NCI-H345 treated with DMSO at 0.1 percent for 48 hours (cell line): ENCODE measurements around the gene MYMX.
A peak's percentile ranks its signal among the peaks of the same experiment; 100 is the strongest.
"Not testable (repeated sequence)": the region's sequence is repeated elsewhere in the genome, so short reads cannot be mapped to it uniquely, and the experiment has no call there.

Experiments used
- DNase-seq: peaks from one replicate; lab custom pipeline; 2025; ENCODE audit not compliant: unreplicated experiment; lab: John Stamatoyannopoulos, UW

Gene MYMX

DNA sequence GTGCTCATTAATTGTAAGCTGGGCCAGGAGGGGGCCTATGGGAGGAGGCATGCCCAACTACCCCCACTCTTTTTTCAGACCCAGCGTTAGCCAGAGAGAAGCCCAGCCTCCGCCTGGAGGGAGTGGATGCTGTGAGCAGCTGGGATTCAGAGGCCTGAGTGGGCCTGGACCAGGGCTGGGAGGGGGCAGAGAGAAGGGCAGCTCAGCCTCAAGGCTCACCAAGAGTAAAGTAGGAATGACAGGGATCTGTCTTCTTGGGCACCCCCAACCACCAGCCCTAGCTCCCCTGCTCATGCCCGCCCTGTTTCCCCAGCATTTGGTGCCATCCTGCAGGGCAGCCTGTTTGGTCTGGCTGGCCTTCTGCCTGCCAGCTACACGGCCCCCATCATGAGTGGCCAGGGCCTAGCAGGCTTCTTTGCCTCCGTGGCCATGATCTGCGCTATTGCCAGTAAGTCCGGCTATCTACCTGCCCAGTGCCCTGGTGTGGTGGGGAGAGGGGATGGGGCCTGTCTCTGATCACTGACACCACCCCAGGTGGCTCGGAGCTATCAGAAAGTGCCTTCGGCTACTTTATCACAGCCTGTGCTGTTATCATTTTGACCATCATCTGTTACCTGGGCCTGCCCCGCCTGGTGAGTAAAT is 13.4 kb downstream of the MYMX start:
- DNase-seq: no peak

DNA sequence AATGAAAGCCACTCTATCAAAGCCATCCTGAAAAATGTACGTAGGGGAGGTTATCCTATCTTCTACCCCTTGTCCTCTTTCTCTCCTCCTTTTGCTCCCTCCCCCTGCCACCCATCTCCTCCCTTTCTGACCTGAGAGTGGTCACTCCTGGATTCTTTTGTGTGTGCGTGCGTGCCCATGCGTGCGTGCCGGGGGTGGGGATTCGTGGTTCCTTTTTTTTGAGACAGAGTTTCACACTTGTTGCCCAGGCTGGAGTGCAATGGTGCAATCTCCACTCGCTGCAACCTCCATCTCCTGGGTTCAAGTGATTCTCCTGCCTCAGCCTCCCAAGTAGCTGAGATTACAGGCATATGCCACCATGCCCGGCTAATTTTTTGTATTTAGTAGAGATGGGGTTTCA is 14.7 kb downstream of the MYMX start:
- not testable (repeated sequence) for DNase-seq

DNA sequence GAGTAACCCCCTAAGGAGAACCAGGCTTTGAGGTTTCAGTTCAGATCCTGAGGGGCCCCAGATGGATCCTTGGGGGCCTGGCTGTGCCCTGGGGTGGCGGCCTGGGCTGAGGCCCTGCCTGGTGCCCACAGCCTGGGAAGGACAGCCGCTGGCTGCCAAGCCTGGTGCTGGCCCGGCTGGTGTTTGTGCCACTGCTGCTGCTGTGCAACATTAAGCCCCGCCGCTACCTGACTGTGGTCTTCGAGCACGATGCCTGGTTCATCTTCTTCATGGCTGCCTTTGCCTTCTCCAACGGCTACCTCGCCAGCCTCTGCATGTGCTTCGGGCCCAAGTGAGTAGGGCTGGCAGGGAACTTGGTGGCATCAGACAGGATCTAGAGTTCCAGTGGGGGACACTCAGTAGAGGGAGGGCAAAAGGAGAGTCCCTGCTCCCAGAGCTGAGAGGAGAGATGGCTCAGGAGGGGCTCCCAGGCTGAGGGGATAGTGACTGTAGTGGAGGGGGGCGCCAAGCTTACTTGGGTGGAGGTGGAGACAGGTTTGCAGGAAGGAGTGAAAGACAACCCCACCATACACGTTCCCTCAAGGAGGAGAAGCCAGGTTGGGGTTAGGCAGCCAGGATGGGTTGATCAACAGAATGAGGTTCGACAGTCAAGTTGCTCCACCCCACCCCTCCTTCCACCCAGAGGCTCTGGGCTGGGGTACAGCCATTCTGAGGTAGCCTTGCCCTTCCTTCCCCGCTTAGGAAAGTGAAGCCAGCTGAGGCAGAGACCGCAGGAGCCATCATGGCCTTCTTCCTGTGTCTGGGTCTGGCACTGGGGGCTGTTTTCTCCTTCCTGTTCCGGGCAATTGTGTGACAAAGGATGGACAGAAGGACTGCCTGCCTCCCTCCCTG is 16.2 kb downstream of the MYMX start:
- no peak for DNase-seq

DNA sequence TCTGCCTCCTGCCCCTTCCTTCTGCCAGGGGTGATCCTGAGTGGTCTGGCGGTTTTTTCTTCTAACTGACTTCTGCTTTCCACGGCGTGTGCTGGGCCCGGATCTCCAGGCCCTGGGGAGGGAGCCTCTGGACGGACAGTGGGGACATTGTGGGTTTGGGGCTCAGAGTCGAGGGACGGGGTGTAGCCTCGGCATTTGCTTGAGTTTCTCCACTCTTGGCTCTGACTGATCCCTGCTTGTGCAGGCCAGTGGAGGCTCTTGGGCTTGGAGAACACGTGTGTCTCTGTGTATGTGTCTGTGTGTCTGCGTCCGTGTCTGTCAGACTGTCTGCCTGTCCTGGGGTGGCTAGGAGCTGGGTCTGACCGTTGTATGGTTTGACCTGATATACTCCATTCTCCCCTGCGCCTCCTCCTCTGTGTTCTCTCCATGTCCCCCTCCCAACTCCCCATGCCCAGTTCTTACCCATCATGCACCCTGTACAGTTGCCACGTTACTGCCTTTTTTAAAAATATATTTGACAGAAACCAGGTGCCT is 16.9 kb downstream of the MYMX start:
- DNase-seq: no peak

DNA sequence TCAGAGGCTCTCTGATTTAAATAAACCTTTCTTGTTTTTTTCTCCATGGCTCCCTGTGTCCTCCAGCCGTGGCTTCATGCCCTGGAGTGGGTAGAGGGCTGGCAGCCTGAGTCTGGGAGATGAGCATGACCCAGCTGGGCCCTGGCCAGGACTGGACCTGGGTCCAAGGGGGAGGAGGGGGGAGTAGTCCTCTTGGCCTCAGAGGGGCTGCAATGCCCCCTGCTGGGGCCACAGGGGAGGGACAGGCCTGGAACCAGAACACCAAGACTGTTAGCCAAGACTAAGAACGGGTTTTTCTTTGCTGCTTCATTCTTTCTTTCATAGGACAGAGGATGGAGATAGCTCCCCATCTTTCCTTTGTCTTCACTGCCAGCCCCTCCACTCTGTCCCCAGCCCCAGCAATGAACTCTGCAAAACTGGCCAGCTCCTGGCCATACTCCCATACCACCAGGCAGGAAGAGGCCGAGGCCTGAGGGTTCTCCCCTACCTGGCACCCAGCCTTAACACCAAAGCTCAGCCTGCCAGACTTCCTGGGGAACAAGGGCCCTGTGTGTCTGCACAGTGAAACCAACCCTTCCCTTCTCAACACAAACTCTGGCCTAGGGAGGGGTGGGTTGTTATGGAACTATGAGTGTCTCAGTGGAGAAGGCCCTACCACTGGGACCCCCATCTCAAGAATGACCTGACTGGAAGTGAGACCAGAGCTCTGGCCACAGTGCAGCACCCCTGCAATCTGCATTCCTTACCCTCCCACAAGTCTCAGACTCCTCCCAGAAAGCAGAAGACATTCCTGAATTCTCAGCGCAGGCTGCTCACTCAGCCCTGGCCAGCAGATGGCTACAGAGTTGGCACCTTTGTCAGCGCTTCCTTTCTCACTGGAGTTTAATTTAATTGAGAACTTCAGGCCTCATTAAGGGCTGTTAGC is 17.6 kb downstream of the MYMX start:
- DNase-seq: no peak

DNA sequence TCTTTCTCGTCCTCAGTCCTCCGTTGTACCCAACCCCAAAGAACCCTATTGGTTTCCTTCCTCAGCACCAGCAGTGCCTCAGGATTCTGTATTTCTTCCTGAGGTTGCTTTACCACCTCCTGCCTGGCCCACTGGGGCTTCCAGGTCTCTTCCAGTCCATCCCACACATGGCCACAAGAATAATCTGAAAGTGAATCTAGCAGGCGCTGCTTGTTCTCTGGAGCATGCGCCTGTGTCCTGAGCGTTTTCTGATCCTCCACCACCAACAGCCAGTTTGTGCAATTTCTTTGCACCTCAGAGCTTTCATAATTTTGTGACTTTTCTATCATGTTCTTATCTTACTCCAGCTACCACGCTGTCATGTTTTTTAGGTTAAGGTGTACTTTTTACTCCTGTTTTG is 18.5 kb downstream of the MYMX start:
- no peak for DNase-seq

DNA sequence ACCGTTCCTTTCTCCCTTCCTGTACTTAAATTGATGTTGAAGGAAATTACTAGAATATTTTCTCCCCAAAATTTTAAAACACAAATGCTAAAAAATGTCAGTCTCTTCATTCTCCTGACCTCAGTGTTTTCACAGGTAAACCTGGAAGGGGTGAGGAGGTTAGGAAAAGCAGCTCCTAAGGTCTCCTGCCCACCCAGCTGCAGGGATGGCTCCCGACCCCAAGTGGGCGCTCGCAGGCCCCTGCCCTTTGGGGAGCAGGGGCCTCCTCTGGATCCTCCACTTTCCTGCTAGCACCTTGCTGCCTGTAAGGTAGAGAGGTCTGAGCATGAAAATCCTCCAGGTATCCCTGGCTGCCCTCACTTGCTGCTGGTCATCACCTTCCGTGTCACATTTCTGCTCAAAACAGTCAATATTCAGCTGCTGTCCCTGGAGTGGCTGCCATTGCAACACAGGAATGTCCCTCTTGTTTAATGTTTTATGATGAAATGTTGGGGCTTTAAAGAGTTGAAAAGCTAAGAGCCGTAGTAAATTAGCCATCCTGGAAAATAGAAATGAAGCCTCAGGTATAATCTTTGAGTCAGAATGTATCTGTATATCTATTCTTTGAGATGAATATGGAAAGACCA is 19.3 kb downstream of the MYMX start:
- no peak for DNase-seq

DNA sequence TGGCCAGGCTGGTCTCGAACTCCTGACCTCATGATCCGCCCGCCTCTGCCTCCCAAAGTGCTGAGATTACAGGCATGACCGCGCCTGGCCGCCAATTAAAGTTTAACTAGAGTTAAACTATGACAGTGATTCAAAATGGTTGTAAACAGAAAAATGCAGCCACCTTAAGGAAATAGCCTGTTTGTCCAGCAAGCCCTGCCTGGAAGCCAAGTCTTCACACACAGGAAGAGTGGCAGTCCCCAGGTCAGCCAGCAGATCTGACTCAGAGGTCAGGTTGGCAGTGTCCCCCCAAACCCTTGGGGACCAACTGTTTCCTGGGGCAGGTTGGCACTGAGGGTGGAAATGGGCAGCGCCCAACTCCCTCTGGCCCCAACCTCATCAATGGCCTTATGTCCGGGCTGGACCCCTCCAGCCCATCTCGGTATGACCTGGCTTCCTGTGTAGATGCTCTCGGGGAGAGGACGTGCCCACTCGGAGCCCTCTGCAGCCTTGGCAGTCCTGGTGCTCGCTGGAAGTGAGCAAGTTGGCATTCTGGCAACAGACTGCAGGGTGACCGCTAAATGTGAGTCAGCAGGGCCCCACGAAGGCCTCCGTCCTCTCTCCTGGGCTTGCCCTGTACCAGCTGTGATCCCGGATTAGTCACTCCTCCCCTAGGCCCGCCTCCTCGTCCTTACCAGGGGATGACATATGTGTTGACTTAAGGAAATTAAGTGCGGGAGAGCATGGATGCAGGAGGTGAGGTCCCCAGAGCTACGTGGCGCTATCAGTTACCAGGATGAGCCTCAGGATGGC is 20.5 kb downstream of the MYMX start:
- DNase-seq: peak; percentile 66

DNA sequence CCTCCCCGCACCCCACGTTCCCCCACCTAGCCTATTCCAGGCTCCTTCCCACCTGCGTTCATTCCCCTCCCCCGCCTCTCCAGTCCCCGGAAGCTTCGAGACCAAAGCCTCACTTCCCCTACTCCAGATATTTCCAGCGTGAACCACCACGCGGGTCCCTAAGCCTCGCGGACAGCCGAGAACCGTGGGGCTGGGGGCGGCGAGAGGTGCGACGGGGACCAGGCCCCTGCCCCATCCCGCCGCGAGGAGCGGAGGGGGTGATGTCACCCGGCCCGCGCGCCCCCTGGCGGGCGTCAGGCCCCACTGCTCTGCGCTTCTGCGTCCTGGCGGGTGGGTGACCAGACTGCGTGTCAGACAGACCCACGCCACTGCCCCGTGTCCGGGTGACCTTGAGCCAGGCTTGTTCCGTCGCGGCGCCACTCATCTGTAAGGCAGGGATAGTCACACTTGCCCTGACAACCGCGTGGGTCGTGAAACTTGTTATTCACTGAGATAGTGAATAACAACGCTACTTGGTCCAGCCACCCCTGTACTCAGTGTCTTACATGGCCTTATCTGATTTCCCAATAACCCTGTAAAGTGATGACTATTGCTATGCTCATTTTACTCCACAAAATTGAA is 21.2 kb downstream of the MYMX start:
- DNase-seq: peak; percentile 47

DNA sequence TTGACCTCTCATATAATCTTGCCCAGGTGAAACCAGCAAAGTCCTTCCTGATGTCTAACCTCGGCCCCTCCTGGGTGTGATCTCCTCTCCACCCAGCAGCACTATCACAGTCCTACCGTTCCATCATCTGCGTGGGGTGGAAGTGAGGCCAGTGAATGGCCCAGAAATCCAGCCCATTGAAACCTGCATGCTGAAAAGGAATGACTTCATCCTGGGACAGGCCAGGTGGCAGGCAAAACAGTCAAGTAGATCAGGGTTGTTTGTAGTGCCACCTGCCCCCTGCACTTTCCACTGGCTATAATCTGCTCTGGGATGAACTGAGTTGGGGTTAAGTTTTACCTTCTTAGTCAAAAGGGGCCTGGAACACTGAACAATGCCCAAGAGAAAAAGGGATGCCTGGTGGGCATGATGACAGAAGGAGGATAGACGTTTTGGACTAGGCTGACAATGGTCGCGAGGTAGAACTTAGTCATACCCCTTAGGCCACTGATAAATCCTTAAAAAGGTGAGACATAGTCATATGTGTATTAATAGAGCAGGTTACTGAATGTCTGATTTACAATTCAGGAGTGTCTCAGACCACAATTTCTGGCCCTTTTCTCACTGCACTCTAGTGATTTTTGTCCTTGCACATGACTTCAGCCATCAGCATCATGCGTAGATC is 22.1 kb downstream of the MYMX start:
- DNase-seq: no peak

DNA sequence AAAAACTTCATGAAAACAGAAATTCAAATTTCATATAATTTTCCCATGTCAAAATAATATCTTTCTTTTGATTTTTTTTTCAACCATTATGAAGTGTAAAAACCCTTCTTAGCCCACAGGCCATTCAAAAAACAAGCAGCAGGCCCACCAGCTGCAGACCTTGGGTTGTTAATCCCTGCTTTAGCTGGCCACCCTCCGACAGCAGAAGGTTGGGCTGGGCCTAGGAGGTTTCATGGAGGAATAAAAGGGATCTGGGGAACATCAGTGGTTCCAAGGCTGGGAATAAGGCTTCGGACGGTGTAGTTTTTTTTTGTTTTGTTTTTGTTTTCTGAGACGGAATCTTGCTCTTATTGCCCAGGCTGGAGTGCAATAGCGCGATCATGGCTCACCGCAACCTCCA is 26.6 kb downstream of the MYMX start:
- DNase-seq: no peak

DNA sequence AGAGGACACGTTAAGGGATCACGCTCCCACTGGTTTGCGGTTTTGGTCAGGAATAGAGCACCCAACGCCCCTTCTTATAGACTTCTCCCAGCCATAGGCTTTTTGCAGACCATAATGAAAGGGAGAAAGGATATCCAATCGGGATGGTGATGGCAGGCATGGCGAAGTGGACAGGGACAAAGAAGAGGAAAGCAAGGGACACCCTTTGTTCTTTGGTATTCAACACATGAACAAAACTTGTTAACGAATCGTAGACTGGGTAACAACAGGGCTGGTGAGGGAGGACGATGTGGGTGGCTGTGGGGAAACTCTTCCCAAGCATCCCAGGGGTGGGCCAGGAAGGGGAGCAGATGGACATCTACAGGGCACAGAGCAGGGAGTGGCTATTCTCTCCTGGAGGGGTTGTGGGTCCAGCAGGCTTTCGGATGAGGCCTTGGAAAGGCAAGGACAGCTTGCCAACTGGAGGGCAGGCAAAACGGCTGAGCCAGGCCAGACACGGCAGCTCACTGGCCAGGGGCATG is 28.7 kb downstream of the MYMX start:
- DNase-seq: no peak

DNA sequence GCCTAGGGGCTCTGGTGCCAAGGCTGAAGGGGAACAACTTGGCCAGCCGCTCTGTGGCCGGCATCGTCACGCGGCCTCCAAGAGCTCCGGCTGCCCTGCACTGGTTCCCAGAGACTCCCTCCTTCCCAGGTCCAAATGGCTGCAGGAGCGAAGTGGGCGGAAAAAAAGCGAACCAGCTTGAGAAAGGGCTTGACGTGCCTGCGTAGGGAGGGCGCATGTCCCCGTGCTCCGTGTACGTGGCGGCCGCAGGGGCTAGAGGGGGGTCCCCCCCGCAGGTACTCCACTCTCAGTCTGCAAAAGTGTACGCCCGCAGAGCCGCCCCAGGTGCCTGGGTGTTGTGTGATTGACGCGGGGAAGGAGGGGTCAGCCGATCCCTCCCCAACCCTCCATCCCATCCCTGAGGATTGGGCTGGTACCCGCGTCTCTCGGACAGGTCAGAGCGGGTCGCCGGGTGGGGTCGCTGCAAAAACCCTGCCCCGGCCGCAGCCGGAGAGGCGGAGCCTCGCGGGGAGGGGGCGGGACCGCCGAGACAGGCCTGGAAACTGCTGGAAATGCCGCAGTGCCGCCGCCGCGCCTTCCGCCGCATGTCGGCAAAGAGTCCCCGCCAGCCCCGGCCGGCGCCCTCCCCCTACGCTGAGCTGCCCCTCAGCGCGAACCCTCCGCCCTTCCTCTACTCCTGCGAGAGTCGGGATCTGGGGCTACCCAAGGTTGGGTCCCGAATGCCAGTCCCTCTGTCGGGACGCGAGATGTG is 29.4 kb downstream of the MYMX start:
- peak; percentile 87 for DNase-seq

DNA sequence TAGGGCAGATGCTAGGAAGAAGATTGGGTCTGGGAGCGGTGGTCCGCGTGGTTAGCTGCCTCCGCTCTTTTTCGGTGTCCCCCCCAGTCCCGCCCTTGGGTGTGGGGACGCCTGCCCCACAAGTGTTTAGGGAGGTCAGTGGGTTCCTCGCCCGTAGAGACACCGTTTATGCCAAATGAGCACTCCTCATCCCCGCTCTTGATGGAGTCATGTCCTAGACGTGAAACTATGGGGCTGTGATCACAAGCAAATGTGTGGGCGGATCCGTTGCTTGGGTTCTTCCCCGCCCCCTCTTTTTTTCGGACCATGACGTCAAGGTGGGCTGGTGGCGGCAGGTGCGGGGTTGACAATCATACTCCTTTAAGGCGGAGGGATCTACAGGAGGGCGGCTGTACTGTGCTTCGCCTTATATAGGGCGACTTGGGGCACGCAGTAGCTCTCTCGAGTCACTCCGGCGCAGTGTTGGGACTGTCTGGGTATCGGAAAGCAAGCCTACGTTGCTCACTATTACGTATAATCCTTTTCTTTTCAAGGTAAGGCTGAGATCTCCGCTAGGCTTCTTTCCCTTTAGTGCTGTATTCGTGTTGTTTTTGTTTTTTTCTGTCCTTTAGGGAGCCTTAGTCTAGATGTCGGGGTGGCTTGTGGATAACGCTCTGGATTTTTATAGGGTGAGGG is 30.1 kb downstream of the MYMX start, which contains the start of gene HSP90AB1:
Gene HSP90AB1, plus strand, starts transcription at position 439 of the 675 bp plus-strand sequence. CDS start 1,529 bp downstream, outside the sequence.
- peak; percentile 95 for DNase-seq

DNA sequence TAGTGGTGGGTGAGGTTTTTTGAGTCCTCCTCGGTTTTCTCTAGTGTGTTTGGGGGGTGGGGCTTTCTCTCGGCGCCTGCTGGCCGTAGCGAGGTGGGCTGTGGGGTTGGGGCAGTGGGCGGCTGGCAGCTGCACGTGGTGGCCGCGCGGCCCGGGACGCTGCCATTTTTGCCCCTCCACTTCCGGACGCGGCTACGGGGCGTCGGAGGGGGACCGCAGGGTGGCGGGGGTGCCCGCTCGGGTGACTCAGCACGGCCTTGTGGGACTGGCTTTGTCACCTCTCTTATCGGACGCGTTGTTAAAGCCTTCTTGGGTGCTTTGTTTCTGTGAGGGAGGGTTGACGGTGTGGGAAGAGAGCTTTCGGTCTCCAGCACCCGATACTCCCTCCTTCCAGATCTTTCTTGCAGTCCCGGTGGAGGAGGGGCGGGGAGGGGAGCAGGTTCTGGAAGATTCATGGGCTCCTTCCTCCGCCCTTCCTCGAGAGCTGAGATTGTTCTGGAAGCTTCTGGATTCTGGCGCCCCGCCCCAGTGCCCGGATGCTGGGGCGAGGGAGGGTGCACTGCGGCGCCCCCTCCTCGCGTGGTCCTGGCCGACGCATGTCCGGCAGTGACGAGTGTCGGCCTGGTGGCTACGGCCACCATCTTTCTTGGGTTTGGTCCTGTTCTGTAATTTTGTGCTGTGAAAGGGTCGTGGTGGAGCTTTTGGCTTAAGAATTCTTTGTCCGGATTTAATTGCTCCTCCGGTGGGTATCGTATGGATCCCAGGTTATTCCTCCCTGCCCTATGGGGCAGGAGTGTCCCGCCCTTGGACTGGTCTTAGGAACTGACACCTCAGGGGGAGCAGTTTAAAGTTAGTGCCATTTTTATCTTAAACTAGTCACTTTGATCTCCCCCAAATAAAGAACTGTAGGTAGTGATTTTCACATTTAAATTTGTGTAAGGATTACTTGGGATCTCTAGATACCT is 30.9 kb downstream of the MYMX start:
- no peak for DNase-seq

DNA sequence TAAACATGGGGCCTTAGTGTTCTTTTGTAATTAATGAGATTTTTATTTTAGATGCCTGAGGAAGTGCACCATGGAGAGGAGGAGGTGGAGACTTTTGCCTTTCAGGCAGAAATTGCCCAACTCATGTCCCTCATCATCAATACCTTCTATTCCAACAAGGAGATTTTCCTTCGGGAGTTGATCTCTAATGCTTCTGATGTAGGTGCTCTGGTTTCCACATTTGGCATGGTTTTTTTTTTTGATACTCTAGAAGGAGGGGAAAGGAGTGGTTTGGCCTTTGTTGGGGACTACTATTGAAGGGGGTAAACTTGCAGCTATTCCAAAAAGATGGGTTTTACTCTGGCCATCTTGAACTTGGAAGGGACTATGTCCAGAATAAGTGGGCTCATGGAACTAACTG is 31.9 kb downstream of the MYMX start:
- DNase-seq: no peak
